ENCODE results near the gene MS4A15. TPM values are rescaled to one million over a fixed set of nuclear protein-coding genes. Genes with fewer than 3 reads are reported as not detected.

The MS4A15 gene
- total RNA-seq, 4 donors from 2014 or later: not detected

DNA sequence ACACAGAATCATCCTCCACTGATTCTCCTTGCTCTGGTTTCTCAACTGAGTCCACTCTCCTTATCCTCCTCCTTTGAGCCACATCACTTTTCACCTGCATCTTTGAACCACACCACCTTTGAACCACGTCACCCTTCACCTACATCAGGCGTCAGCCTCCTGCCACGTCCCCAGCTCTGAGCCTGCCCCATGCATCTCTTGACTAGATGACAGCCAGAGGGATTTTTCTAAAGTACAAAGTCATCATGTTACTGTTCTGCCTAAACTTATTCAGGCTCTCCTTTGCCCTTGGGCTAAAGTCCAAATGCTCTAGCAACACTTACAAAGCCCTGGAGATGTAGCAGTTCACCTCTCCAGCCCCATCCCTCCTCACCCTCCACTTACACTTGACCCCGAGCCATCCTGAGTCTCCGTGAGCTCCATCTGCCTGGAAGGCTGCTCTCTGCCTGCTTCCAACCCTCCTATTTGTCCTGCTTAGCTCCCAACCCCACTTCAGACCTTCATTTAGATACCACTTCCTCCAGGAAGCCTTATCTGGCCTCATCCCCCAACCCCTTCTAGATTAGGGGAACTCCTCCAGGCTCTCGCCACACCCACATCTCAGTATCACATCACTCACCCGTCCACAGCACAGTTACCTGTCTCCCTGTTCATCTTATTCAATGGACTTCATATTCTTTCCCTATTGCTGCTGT lies 24.8 kb downstream of the MS4A15 start:
- DNase-seq (ENCODE audit: low spot score in 2 of 2): no peak
- intact Hi-C loops (cut with DNase I; ENCODE audit: low total_unique reads): no loop called here
- H3K4me3 ChIP-seq (ENCODE audit: low read depth, poor library complexity, severe bottlenecking): no peak overlapping the region
- TF ChIP-seq, protein P1, sequence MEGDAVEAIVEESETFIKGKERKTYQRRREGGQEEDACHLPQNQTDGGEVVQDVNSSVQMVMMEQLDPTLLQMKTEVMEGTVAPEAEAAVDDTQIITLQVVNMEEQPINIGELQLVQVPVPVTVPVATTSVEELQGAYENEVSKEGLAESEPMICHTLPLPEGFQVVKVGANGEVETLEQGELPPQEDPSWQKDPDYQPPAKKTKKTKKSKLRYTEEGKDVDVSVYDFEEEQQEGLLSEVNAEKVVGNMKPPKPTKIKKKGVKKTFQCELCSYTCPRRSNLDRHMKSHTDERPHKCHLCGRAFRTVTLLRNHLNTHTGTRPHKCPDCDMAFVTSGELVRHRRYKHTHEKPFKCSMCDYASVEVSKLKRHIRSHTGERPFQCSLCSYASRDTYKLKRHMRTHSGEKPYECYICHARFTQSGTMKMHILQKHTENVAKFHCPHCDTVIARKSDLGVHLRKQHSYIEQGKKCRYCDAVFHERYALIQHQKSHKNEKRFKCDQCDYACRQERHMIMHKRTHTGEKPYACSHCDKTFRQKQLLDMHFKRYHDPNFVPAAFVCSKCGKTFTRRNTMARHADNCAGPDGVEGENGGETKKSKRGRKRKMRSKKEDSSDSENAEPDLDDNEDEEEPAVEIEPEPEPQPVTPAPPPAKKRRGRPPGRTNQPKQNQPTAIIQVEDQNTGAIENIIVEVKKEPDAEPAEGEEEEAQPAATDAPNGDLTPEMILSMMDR (IDR thresholded peaks at IDR 0.05): no peak
- TF ChIP-seq POLR2A (IDR thresholded peaks at IDR 0.05): no peak
- WGBS, 2 donors: 69 to 73% methylated on average over 7 of the region's 7 CpGs

DNA sequence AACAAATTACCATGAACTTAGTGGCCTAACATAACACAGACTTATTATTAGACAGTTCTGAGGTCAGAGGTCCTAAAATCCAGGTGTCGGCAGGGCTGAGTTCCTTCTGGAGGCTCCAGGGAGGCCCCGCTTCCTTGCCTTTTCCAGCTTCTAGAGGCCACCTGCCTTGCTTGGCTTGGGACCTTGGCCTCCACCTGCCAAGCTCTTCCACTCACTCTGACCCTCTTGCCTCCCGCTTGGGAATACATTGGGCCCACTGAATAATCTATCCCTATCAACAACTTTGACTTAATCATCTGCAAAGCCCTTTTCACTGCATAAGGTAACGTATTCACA lies 25.3 kb downstream of the MS4A15 start:
- 93 to 98% methylated on average over 4 of the region's 4 CpGs for WGBS, 2 donors
- DNase-seq (ENCODE audit: low spot score in 2 of 2): no peak
- intact Hi-C loops (cut with DNase I; ENCODE audit: low total_unique reads): no loop called here
- TF ChIP-seq POLR2A (IDR thresholded peaks at IDR 0.05): no peak
- TF ChIP-seq, protein P1 (IDR thresholded peaks at IDR 0.05): no peak
- H3K4me3 ChIP-seq (ENCODE audit: low read depth, poor library complexity, severe bottlenecking): no peak overlapping the region

DNA sequence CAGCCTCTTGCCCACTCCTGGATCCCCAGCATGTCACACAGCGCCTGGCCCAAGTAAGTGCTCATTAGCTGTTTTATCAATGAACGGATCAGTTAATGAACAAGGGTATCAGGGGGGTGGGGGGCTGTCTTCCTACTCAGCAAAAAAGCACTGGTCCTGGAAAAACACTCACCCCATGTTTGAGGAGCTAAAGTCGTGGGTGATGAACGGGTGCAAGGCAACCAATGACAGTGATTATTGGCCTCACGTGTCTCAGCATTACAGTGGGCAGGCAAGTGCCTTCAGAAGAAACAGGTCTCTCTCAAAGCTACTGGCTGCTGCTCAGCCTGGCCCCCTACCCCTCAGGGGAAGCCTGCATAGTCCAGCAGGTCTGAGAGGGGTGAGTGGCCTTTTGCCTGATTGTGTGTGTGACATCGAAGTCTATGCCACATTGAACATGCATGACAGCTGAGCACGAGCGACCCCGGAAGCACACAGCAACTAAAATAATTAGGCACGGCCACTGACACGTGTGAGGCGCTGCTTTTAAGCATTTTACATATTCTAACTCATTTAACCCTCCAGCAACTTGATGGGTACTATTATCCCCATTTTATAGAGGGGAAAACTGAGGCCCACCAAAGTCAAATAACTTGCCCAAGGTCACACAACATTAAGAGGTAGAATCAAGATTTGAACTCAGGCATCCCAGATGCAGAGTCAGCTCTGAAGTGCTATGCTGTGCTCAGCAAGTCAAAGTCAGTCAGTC lies 25.9 kb downstream of the MS4A15 start:
- TF ChIP-seq, protein P1 (IDR thresholded peaks at IDR 0.05): no peak
- no peak for TF ChIP-seq POLR2A (IDR thresholded peaks at IDR 0.05)
- no peak overlapping the region for H3K4me3 ChIP-seq (ENCODE audit: low read depth, poor library complexity, severe bottlenecking)
- no peak for DNase-seq (ENCODE audit: low spot score in 2 of 2)
- intact Hi-C loops (cut with DNase I; ENCODE audit: low total_unique reads): no loop called here
- 74 to 81% methylated on average over 12 of the region's 12 CpGs for WGBS, 2 donors

DNA sequence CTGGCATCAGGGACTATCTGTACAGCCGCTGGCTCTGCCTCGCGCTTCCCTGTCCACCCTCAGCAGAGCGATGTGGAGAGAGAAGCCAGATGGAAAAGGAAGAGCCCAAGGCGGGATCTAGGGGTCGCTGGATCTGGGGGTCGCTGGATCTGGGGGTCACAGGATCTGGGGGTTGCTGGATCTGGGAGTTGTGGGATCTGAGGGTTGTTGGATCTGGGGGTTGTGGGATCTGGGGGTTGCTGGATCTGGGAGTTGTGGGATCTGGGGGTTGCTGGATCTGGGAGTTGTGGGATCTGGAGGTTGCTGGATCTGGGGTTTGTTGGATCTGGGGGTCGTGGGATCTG lies 26.4 kb downstream of the MS4A15 start:
- H3K4me3 ChIP-seq (ENCODE audit: low read depth, poor library complexity, severe bottlenecking): no peak overlapping the region
- WGBS, 2 donors: 95 to 96% methylated on average over 8 of the region's 8 CpGs
- intact Hi-C loops (cut with DNase I; ENCODE audit: low total_unique reads): no loop called here
- DNase-seq (ENCODE audit: low spot score in 2 of 2): no peak
- TF ChIP-seq, protein P1 (IDR thresholded peaks at IDR 0.05): no peak
- no peak for TF ChIP-seq POLR2A (IDR thresholded peaks at IDR 0.05)

DNA sequence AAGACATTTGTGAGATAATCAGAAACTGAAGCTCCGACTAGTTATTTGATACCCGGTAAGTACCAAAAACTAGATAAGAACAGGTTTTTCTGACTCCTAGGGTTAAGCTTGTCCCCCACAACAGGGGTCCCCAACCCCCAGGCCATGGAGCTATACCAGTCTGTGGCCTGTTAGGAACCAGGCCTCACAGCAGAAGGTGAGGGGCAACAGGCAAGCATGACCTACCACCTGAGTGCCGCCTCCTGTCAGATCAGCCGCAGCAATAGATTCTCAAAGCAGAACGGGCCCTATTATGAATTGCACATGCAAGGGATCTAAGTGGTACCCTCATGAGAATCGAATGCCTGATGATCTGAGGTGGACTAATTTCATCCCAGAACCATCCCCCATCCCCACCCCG lies 27.2 kb downstream of the MS4A15 start:
- 90 to 92% methylated on average over 7 of the region's 7 CpGs for WGBS, 2 donors
- TF ChIP-seq, protein P1 (IDR thresholded peaks at IDR 0.05): no peak
- no peak for TF ChIP-seq POLR2A (IDR thresholded peaks at IDR 0.05)
- H3K4me3 ChIP-seq (ENCODE audit: low read depth, poor library complexity, severe bottlenecking): no peak overlapping the region
- no peak for DNase-seq (ENCODE audit: low spot score in 2 of 2)
- intact Hi-C loops (cut with DNase I; ENCODE audit: low total_unique reads): no loop called here
